HG03060 (cell line): ENCODE results near the gene CDH8.

Experiments used
- ATAC-seq: cut with Tn5 transposase; IDR thresholded peaks from one replicate; pipeline ENCODE4 v1.9.1; 2021; ENCODE audit warnings: low read depth, moderate number of reproducible peaks; ENCODE audit not compliant: unreplicated experiment

CDH8 gene

GRCh38 chr16:62036101-62036801 is at the start of gene CDH8:
Gene CDH8, minus strand, starts transcription at chr16:62036438. Its CDS starts 15,035 bp downstream, at chr16:62021403.
- no peak for ATAC-seq

GRCh38 chr16:62079236-62079635 is 43.0 kb upstream of the CDH8 start:
- no peak for ATAC-seq

- no peak for ATAC-seq
These were observed 41.8 kb upstream of the CDH8 start for GRCh38 chr16:62077998-62078397.

GRCh38 chr16:62076886-62077285 is 40.6 kb upstream of the CDH8 start:
- ATAC-seq, result no peak

GRCh38 chr16:62068747-62069146 is 32.5 kb upstream of the CDH8 start:
- ATAC-seq, result no peak

- no peak for ATAC-seq
These were observed 31.7 kb upstream of the CDH8 start for GRCh38 chr16:62067981-62068380.

- ATAC-seq, result no peak
These were observed 30.9 kb upstream of the CDH8 start for GRCh38 chr16:62067182-62067581.

GRCh38 chr16:62066747-62067146 is 30.5 kb upstream of the CDH8 start:
- ATAC-seq, result no peak

- ATAC-seq, result no peak
These were observed 27.9 kb upstream of the CDH8 start for GRCh38 chr16:62064173-62064572.

- ATAC-seq, result no peak
These were observed 23.9 kb upstream of the CDH8 start for GRCh38 chr16:62060089-62060488.

GRCh38 chr16:62059527-62059926 is 23.3 kb upstream of the CDH8 start:
- no peak for ATAC-seq

- ATAC-seq, result no peak
These were observed 22.2 kb upstream of the CDH8 start for GRCh38 chr16:62058412-62058811.

GRCh38 chr16:62051942-62052341 is 15.7 kb upstream of the CDH8 start:
- no peak for ATAC-seq

GRCh38 chr16:62050793-62051192 is 14.6 kb upstream of the CDH8 start:
- ATAC-seq, result no peak

GRCh38 chr16:62046801-62047200 is 10.6 kb upstream of the CDH8 start:
- ATAC-seq, result no peak

GRCh38 chr16:62041401-62041800 is 5.2 kb upstream of the CDH8 start:
- no peak for ATAC-seq

- ATAC-seq, result no peak
These were observed 2.4 kb upstream of the CDH8 start for GRCh38 chr16:62038646-62039045.

GRCh38 chr16:62038225-62038624 is 2.0 kb upstream of the CDH8 start:
- no peak for ATAC-seq

GRCh38 chr16:62036802-62037135 is 531 bp upstream of the CDH8 start:
- no peak for ATAC-seq

- ATAC-seq, result no peak
These were observed 834 bp downstream of the CDH8 start for GRCh38 chr16:62035115-62036092.

- no peak for ATAC-seq
These were observed 1.8 kb downstream of the CDH8 start for GRCh38 chr16:62034231-62035114.
